Limb (tissue), 2 donors: ENCODE data around the gene MPPED1.

Experiments
- DNase-seq, 2 donors: peaks; one replicate each; pipeline ENCODE4 v3.0.0-alpha.2; 2016; ENCODE audit errors: extremely low spot score in 2 of 2

Gene MPPED1, protein sequence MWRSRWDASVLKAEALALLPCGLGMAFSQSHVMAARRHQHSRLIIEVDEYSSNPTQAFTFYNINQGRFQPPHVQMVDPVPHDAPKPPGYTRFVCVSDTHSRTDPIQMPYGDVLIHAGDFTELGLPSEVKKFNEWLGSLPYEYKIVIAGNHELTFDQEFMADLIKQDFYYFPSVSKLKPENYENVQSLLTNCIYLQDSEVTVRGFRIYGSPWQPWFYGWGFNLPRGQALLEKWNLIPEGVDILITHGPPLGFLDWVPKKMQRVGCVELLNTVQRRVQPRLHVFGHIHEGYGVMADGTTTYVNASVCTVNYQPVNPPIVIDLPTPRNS

GRCh38 chr22:43411869-43412807, at the start of gene MPPED1:
MPPED1 (plus strand) TSS chr22:43412014; CDS start chr22:43424986, 12,972 bp downstream.
- peak in 1 of 2 donors; percentile 51 for DNase-seq

DNA sequence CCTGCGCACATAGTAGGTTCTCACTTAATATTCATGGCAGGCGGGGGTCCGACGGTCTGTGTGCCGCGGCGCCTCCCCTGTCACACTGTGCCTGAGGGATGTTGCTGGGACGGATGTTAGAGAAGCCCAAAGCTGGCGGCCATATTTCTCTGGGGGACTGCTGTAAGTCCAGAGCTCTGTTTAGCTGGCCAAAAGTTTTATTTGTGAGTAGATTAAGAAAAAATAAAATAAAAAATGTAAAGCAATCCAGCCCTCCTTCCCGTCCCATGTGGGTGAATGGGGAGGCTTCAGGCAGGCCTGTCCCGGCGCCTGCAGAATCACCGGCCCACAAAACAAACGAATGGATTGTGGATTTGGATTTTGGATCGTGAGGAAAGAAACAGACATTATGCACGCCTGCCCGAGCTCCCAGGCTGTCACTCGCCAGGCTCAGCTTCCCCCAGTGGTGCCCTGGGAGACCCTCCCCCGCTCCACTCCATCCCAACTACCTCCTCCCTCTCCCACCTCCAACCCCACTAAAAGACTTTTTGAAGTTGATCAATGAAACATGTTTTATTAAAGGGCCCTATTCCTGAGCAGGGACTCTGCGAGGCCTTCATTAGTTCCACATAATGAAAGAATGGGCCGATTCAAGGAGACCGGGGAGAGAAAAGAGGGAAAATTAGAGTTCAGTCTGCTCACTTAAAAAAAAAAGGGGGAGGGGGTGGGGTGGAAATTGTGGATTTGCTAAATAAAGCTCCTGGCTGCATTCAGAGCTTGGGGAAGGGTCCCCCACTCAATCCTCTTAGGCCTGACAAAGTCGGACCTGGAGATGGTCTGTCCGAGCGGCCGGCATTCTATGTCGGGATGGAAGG, 48.3 kb upstream of the MPPED1 start:
- DNase-seq = no peak

DNA sequence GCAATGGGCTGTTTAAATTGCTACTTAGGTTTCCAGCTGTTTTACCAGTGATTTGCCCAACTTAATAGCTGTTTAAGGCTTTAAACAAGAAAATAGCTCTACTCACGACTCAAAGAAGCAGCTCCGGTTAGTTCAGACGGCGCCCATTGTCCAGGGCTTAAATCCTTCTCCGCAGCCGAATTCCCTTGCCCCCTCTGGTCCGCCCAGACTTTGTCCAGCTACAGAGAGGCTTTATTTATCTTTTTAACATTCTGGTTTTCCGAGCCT, 47.7 kb upstream of the MPPED1 start:
- no peak for DNase-seq

GRCh38 chr22:43365715-43366440, 45.9 kb upstream of the MPPED1 start:
- no peak for DNase-seq

DNA sequence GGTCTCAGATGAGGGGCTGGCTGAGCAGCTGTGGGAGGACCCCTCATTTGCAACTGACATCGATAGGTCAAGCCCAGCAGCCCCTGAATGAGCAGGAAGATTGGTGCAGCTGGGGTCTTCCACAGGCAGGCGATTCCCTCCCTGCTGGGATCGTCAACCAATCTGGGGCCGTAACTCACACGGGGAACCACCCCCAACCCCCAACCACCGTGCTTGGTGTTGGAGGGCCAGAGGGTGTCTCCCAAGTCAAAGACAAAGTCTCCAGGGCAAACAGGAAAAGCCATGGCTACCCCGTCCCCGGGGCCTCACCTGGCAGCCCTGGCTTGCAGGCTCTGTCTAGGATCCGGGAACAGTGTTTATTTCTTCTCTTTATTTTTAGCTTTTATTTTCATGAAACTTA, 41.8 kb upstream of the MPPED1 start:
- DNase-seq = no peak

GRCh38 chr22:43375951-43376455, 35.8 kb upstream of the MPPED1 start:
- DNase-seq = no peak

GRCh38 chr22:43376765-43377547, 34.9 kb upstream of the MPPED1 start:
- peak in 1 of 2 donors; percentile 50 for DNase-seq

DNA sequence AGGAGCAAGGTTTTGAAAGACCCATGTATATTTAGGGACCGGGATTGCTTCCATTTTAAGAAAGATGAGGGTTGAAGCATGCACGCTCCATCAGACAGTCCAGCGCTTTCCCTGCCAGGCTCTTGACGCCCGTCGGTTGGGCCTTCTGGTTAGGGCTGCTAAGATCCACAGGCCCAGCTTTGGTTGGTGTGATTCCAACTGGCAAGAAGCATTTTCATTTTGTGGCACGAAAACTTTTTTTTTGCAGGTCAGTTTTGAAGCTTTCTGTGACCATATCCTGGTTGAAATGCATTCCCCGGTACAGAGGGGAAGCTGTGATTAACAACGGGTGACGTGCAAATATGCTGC, 34.3 kb upstream of the MPPED1 start:
- peak; percentile 18 to 58 for DNase-seq

- peak; percentile 58 to 67 for DNase-seq
Observed at GRCh38 chr22:43377896-43378704, 33.7 kb upstream of the MPPED1 start.

DNA sequence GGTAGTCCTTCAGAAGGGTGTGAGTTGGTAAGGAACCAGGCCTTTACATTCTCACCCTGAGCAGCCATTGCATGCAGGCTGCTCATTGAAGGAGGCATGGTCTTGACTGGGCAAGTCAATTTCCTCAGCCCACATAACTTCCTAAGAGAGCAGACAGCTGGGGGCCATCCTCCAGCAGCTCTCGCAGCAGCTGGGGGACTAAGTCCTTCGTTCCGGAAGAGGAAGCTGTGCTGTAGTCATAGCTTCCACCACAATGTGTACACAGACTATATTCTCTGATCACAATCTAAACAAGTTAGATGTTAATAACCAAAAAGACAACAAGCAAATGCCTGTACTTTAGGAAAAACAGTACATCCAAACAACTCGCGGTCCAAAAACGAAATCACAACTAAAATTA, 30.1 kb upstream of the MPPED1 start:
- peak in 1 of 2 donors; percentile 48 for DNase-seq

DNA sequence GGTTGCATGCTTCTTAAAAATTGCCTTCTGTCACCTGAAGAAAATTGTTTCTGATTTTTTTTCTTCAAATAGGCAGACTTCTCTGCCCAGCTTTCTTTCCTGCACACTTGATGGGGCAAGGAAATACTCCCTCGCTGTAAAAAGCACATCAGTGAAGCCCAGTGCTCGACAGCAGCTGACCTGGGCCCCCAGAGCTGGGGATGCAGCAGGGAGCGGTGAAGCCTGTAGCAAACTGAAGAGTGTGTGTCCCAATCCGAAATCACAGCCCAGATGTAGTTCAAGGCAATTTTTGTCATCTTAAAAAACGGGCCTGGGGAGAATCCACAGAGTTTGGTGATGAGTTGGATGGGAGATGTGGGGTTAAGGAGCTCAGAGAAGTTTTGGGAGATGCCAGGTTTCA, 27.0 kb upstream of the MPPED1 start:
- no peak for DNase-seq

DNA sequence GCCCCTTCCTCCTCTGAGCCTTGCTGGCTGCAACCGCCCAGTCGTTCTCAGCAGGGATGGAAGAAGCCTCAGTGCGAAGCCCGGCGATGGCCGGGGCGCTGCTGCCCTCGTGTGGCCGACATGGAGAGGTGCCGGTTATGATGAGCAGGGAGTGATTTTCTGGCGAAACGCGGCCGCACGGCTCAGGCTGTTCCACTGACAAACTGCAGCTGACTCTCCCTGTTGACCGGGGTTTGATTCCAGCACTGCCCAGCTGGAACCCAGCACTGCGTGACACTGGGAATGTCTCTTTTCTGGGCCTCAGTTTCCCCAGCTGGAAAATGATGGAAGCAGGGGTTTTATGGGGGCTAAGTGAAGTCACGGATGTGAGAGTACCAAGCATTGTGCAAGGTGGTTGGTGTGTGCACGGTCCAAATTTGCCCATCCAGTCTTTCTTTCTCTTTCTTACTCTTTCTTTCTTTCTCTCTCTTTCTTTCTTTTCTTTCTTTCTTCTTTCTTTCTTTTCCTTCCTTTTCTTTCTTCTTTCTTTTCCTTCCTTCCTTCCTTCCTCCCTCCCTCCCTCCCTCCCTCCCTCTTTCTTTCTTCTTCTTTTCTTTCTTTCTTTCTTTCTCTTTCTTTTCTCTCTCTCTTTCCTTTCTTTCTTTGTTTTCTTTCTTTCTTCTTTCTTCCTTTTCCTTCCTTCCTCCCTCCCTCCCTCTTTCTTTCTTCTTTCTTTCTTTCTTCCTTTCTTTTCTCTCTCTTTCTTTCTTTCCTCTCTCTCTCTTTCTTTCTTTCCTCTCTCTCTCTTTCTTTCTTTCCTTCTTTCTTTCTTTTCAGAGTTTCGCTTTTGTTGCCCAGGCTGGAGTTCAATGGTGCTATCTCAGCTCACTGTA, 25.8 kb upstream of the MPPED1 start:
- DNase-seq = peak; percentile 89 to 92

DNA sequence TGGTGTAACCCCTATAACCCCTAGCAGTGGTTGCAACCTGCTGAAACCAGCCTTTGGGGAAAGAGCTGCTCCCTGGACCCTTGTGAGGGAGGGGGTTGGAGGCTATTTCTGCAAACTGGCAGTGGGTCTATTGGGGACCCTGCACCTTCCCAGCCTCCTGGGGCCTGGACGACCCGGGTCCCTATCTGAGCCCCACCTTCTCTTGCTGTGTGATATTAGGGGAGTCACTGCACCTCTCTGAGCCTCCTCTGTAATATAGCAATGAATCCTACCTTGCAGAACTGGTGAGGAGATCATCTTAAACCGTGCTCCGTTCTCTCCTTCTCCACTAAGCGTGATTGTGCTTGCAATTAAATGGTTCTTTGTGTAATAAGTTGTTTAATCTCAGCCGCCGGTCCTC, 24.0 kb upstream of the MPPED1 start:
- DNase-seq = no peak

DNA sequence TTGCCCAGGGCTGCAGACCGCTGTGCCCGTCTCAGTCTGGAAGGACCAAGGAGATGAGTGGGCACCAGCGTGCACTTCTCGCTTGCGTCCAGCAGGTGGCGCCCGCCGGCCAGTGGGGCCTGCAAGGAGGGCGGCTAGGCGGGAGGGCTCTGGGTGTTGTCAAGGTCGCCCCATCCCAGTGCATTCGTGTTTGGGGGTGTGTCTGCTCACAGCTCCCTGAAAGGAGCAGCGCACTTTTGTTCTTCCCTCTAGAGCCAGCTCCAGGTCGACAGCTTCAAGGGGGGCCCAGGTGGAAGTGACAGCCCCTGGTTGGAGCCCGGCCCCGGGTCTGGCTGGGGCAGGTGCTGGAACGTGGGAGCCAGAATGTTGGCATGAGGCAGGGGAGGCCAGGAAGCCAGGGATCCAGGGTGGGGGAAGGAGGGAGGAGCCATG, 23.4 kb upstream of the MPPED1 start:
- peak; percentile 54 to 88 for DNase-seq

GRCh38 chr22:43389227-43389836, 22.5 kb upstream of the MPPED1 start:
- DNase-seq = no peak

DNA sequence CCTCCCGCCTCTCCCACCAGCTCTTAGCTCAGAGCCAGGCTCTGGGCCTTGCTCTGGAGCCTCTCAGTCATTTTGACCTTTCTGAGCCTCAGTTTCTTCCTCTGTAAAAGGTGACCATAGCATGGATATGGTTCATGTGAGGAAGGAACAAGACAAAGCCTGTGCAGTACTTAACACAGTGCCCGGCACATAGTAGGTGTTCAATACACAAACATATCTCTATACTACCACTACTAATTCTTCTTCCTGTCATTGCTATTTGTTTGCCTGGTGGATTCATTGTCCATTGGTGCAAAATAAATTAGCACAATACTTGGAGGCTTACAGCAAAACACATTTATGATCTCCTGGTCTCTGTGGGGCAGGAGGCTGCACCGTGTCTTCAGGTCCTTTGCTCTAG, 21.6 kb upstream of the MPPED1 start:
- DNase-seq = no peak

GRCh38 chr22:43390872-43391271, 20.9 kb upstream of the MPPED1 start:
- no peak for DNase-seq

DNA sequence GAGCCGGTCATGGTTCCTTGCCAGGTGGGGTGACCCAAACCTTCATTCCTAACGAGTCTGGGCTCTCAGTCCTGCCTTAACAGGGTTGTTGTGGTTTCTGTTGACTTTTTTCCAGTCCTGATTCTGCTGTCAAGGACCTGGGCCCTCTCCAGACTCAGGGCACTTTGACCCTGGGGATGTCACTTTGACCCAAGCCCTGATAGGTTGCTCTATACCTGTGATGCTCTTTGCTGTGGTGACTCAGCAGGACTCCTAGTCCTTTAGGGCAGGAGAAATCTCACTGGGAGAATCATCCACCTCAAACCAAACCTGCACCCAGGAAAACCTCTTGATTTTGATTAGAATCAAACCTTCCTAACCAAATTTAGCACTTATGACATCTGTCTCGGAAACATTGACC, 20.5 kb upstream of the MPPED1 start:
- DNase-seq = no peak
